ENCODE results near the gene FHL1.

FHL1 gene

DNA sequence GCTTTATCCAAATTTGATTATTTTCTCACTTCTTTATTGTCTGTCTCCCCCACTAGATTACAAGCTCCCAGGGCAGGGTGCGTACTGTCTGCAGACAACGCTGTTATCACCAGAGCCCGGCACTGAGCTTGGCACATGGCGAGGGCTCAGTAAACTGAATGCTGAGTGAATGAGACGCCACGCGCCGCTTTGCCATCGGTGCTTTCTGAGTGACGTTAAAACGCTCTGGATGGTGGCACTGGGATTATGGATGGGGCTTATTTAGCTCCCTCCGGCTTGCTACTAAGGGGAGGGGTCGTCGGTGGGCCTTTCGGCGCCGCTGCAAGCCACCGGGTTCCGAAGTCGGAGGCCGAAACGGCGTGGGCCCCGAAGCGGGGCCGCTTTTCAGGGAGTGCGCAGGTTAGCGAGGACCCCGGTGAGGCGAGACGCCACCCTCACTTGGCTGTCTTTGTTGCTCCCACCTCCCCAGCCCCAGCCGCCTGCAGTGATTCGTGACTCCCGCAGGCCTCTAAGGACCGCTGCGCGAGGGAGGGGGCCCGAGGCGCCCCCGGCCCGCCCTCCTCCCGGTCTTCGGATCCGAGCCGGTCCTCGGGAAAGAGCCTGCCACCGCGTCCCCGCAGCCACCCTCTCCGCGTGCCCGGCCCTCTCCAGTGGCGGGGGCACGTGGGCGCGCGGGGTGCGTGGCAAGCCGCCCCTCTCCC, 569 bp upstream of the FHL1 start:
- TF ChIP-seq, protein P1, sequence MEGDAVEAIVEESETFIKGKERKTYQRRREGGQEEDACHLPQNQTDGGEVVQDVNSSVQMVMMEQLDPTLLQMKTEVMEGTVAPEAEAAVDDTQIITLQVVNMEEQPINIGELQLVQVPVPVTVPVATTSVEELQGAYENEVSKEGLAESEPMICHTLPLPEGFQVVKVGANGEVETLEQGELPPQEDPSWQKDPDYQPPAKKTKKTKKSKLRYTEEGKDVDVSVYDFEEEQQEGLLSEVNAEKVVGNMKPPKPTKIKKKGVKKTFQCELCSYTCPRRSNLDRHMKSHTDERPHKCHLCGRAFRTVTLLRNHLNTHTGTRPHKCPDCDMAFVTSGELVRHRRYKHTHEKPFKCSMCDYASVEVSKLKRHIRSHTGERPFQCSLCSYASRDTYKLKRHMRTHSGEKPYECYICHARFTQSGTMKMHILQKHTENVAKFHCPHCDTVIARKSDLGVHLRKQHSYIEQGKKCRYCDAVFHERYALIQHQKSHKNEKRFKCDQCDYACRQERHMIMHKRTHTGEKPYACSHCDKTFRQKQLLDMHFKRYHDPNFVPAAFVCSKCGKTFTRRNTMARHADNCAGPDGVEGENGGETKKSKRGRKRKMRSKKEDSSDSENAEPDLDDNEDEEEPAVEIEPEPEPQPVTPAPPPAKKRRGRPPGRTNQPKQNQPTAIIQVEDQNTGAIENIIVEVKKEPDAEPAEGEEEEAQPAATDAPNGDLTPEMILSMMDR (IDR thresholded peaks at IDR 0.05; ENCODE audit: poor library complexity, severe bottlenecking), result no peak
- Histone ChIP-seq H3K4me1 (ENCODE audit: insufficient read depth, poor library complexity, severe bottlenecking) (peaks cover 11% of the 10 kb centered on the region), H3K4me3 (ENCODE audit: severe bottlenecking) (peak overlapping the region; percentile 81), H3K9me3 (ENCODE audit: severe bottlenecking) (no peaks in the 10 kb centered on the region), H3K27ac (ENCODE audit: poor library complexity, severe bottlenecking) (peak overlapping the region; percentile 63), H3K27me3 (ENCODE audit: insufficient read depth, poor library complexity, severe bottlenecking) (no peaks in the 10 kb centered on the region), H3K36me3 (ENCODE audit: low read depth) (no peaks in the 10 kb centered on the region)
- peak; percentile 59 for ATAC-seq (ENCODE audit: low read depth)
- no peak for DNase-seq (ENCODE audit: low spot score)

DNA sequence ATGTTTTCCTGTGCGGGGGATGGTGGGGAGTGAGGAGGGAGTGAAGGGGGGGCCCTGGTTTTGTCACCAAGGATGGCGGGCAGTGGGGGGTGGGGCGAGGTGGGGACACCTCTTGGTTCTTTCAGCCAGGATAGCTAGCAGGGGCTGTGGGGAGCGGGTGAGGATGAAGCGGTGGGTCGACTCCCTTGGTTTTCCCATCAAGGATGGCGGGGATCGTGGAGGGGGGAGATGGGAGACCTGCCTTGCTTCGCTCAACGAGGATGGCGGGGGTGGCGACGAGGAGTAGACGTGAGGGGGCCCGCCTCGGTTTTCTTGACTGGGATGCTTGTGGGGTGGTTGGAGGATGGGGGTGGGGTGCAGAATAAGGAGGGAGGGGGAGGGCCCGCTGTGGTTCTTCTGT, 643 bp downstream of the FHL1 start:
- no peaks in the 10 kb centered on the region for H3K36me3 ChIP-seq (ENCODE audit: low read depth)
- peak overlapping the region; percentile 63 for H3K27ac ChIP-seq (ENCODE audit: poor library complexity, severe bottlenecking)
- DNase-seq (ENCODE audit: low spot score) (no peak), ATAC-seq (ENCODE audit: low read depth) (no peak)
- H3K4me3 ChIP-seq (ENCODE audit: severe bottlenecking), result peak overlapping the region; percentile 81
- TF ChIP-seq, protein P1 (IDR thresholded peaks at IDR 0.05; ENCODE audit: poor library complexity, severe bottlenecking), result no peak
- peaks cover 11% of the 10 kb centered on the region for H3K4me1 ChIP-seq (ENCODE audit: insufficient read depth, poor library complexity, severe bottlenecking)
- H3K27me3 ChIP-seq (ENCODE audit: insufficient read depth, poor library complexity, severe bottlenecking), result no peaks in the 10 kb centered on the region
- no peaks in the 10 kb centered on the region for H3K9me3 ChIP-seq (ENCODE audit: severe bottlenecking)

DNA sequence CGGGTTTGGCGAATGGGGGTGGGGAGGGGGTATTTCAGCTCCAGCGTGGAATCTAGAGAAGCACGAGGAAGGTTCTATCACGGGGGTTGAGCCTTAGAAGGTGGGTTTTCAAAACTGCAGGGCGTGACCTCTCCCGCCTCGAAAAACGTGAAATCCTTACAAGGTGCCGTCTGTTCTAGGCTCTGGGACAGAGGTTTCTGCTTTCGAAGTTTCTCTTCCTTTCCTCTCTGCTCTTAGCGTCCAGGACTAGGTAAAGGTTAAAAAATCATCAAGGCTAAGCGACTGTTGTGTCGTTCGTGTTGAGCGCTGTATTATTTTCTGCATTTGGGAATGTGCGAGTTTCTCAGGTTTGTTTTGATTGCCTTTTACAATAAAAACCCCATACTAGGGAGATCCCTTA, 1.1 kb downstream of the FHL1 start:
- Histone ChIP-seq H3K27ac (ENCODE audit: poor library complexity, severe bottlenecking) (peak overlapping the region; percentile 63), H3K36me3 (ENCODE audit: low read depth) (no peaks in the 10 kb centered on the region), H3K4me3 (ENCODE audit: severe bottlenecking) (peak overlapping the region; percentile 10), H3K4me1 (ENCODE audit: insufficient read depth, poor library complexity, severe bottlenecking) (peaks cover 11% of the 10 kb centered on the region), H3K27me3 (ENCODE audit: insufficient read depth, poor library complexity, severe bottlenecking) (no peaks in the 10 kb centered on the region), H3K9me3 (ENCODE audit: severe bottlenecking) (no peaks in the 10 kb centered on the region)
- ATAC-seq (ENCODE audit: low read depth), result no peak
- no peak for DNase-seq (ENCODE audit: low spot score)
- TF ChIP-seq, protein P1 (IDR thresholded peaks at IDR 0.05; ENCODE audit: poor library complexity, severe bottlenecking), result no peak

DNA sequence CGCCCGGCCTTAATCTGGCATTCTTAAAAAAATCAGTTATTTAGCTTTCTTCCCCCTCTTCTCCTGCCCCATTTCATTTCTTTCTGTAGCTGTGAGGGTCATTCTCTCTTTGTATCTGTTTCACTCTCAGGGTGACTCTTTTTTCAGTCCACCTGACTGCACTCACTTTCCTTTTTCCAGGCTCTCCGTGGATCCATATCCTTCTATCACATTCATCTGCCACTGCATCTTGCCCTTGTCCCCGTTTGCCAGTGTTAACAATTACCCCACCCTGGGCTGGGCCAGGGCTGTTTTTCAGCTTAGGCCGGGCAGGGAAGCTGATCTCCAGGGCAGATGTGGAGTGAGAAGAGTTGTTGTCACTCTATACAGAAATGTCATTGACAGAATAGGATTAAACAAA, 7.7 kb downstream of the FHL1 start:
- DNase-seq (ENCODE audit: low spot score) (no peak), ATAC-seq (ENCODE audit: low read depth) (no peak)
- no peak overlapping the region for H3K4me3 ChIP-seq (ENCODE audit: severe bottlenecking)
- no peaks in the 10 kb centered on the region for H3K4me1 ChIP-seq (ENCODE audit: insufficient read depth, poor library complexity, severe bottlenecking)
- H3K27me3 ChIP-seq (ENCODE audit: insufficient read depth, poor library complexity, severe bottlenecking), result no peaks in the 10 kb centered on the region
- TF ChIP-seq, protein P1 (IDR thresholded peaks at IDR 0.05; ENCODE audit: poor library complexity, severe bottlenecking), result no peak
- no peak overlapping the region for H3K27ac ChIP-seq (ENCODE audit: poor library complexity, severe bottlenecking)
- H3K36me3 ChIP-seq (ENCODE audit: low read depth), result no peaks in the 10 kb centered on the region
- H3K9me3 ChIP-seq (ENCODE audit: severe bottlenecking), result no peaks in the 10 kb centered on the region

DNA sequence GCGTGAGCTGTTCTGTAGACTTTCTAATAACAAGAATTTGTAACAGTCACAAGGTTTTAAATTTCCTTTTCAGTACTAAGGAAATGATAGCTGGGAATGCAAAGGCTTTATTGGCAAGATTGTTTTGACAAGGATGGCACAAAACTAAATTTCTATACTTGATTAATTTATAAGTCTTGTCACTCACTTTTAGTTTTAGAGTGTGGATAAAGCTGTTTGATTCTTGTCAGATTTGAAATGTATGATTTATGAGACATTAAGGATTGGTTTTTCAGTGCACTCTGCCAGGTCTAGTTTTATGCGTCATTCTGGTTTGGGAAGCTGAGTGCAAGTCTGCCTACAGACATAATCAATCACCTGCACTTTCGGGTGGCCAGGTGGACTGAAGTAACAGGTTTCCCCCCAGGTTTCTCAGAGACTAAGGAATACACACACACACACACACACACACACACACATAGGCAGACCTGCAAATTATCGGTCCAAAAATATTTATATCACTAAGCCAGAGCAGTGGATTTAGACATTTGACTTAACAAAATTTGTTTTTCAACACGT, 9.3 kb downstream of the FHL1 start:
- ATAC-seq (ENCODE audit: low read depth), result no peak
- DNase-seq (ENCODE audit: low spot score), result no peak

More for the DNA sequence above, 9.3 kb downstream of the FHL1 start:
- no peaks in the 10 kb centered on the region for H3K36me3 ChIP-seq (ENCODE audit: low read depth)
- H3K9me3 ChIP-seq (ENCODE audit: severe bottlenecking), result no peaks in the 10 kb centered on the region
- no peaks in the 10 kb centered on the region for H3K4me1 ChIP-seq (ENCODE audit: insufficient read depth, poor library complexity, severe bottlenecking)
- H3K4me3 ChIP-seq (ENCODE audit: severe bottlenecking), result no peak overlapping the region
- TF ChIP-seq, protein P1 (IDR thresholded peaks at IDR 0.05; ENCODE audit: poor library complexity, severe bottlenecking), result no peak
- H3K27ac ChIP-seq (ENCODE audit: poor library complexity, severe bottlenecking), result no peak overlapping the region
- H3K27me3 ChIP-seq (ENCODE audit: insufficient read depth, poor library complexity, severe bottlenecking), result no peaks in the 10 kb centered on the region

Data from RWPE2 (cell line).